Osteocyte (in vitro differentiated cells): Measurements from ENCODE around the gene IQSEC1. TPM values are rescaled to one million over a fixed set of nuclear protein-coding genes. Genes with fewer than 3 reads are reported as not detected.

ENCODE experiments used
- DNase-seq: peaks from one replicate; pipeline ENCODE4 v3.0.0; 2021; ENCODE audit warnings: mixed read lengths; ENCODE audit not compliant: unreplicated experiment; ENCODE audit errors: extremely low spot score
- H3K27ac Mint-ChIP-seq: one replicate; pipeline ENCODE4 v1.8.0; 2021; ENCODE audit warnings: mild to moderate bottlenecking, mixed read lengths; ENCODE audit not compliant: unreplicated experiment
- H3K27me3 Mint-ChIP-seq: one replicate; pipeline ENCODE4 v1.8.0; 2021; ENCODE audit warnings: mixed read lengths; ENCODE audit not compliant: unreplicated experiment
- H3K36me3 Mint-ChIP-seq: one replicate; pipeline ENCODE4 v1.8.0; 2021; ENCODE audit warnings: mixed read lengths; ENCODE audit not compliant: unreplicated experiment
- H3K4me1 Mint-ChIP-seq: one replicate; pipeline ENCODE4 v1.8.0; 2021; ENCODE audit warnings: mixed read lengths; ENCODE audit not compliant: unreplicated experiment
- H3K4me3 Mint-ChIP-seq: one replicate; pipeline ENCODE4 v1.8.0; 2021; ENCODE audit warnings: mild to moderate bottlenecking, moderate library complexity, mixed read lengths; ENCODE audit not compliant: unreplicated experiment
- H3K9me3 Mint-ChIP-seq: one replicate; pipeline ENCODE4 v1.8.0; 2021; ENCODE audit warnings: mixed read lengths; ENCODE audit not compliant: unreplicated experiment
- total RNA-seq: library from RNA; stranded (reverse); gene quantifications from 2 replicates; pipeline ENCODE4 v1.2.1, GENCODE V29; 2021
- TF ChIP-seq, protein P1 (sequence below): fragments of 200-600 bp; sonication (generic); IDR thresholded peaks from 2 replicates; pipeline ENCODE4 v1.5.0; 2021; ENCODE audit warnings: antibody characterized with exemption, mild to moderate bottlenecking, moderate library complexity

The IQSEC1 gene
- total RNA-seq, 1 donor from 2014 or later = 37.9 TPM

GRCh38 chr3:12982619-12983101 is 90.6 kb downstream of the IQSEC1 start:
- Mint-ChIP-seq H3K36me3 (peaks cover 3% of the 10 kb centered on the region), H3K4me3 (no peak overlapping the region), H3K27me3 (peaks cover under 1% of the 10 kb centered on the region), H3K27ac (no peak overlapping the region), H3K4me1 (no peaks in the 10 kb centered on the region), H3K9me3 (no peaks in the 10 kb centered on the region)
- TF ChIP-seq, protein P1, sequence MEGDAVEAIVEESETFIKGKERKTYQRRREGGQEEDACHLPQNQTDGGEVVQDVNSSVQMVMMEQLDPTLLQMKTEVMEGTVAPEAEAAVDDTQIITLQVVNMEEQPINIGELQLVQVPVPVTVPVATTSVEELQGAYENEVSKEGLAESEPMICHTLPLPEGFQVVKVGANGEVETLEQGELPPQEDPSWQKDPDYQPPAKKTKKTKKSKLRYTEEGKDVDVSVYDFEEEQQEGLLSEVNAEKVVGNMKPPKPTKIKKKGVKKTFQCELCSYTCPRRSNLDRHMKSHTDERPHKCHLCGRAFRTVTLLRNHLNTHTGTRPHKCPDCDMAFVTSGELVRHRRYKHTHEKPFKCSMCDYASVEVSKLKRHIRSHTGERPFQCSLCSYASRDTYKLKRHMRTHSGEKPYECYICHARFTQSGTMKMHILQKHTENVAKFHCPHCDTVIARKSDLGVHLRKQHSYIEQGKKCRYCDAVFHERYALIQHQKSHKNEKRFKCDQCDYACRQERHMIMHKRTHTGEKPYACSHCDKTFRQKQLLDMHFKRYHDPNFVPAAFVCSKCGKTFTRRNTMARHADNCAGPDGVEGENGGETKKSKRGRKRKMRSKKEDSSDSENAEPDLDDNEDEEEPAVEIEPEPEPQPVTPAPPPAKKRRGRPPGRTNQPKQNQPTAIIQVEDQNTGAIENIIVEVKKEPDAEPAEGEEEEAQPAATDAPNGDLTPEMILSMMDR = no peak
- no peak for DNase-seq

DNA sequence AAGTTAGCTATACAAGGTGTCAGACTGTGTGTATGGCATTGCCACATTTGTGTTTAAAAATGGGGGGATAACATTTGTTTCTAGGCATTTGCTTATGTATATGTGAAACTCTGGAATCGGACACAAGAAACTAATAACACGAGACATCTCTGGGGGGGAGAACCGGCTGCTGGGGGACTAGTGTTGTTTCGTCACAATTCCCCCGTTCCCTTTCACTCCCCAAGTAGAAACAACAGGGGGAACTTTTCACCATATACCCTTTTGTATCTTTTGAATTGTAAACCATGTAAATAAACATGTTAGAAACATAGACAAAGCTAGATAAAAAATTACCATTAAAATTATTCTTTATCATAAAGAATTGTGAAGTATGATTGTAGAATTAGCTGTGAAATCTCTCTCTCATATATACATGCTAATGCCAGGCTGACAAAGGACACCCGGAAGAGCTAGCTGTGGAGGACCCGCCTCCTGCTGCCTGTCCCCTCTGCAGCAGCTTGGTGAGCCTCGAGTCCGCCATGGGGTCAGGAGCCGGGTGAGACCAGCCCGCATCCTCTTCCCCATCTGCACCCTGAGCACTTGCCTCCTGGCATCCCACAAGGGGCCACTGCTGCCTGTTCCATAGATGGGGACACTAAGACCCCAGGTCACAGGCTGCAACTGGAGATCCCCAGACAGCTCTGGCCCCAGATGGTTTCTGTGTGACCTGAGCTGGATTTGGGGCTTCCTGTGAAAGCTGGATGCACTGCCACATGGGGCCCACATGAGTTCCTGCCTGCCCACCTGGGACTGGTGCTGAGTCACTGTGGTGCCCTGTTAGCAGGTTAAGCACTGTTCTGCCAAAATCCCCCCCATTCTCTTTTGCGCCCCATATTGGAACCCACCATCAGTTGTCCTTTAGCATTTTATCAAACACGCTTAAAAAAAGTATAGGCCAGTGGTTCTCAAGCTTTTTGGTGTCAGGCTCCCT is 91.6 kb downstream of the IQSEC1 start:
- no peak overlapping the region for H3K27ac Mint-ChIP-seq
- TF ChIP-seq, protein P1 = no peak
- DNase-seq = no peak
- H3K27me3 Mint-ChIP-seq = peaks cover 6% of the 10 kb centered on the region
- no peaks in the 10 kb centered on the region for H3K9me3 Mint-ChIP-seq
- no peaks in the 10 kb centered on the region for H3K36me3 Mint-ChIP-seq
- no peaks in the 10 kb centered on the region for H3K4me1 Mint-ChIP-seq
- H3K4me3 Mint-ChIP-seq = no peak overlapping the region

GRCh38 chr3:12980596-12981290 is 92.5 kb downstream of the IQSEC1 start:
- H3K9me3 Mint-ChIP-seq = no peaks in the 10 kb centered on the region
- H3K27me3 Mint-ChIP-seq = peaks cover 10% of the 10 kb centered on the region
- no peak for DNase-seq
- no peak overlapping the region for H3K4me3 Mint-ChIP-seq
- TF ChIP-seq, protein P1 = no peak
- H3K27ac Mint-ChIP-seq = no peak overlapping the region
- no peaks in the 10 kb centered on the region for H3K4me1 Mint-ChIP-seq
- H3K36me3 Mint-ChIP-seq = no peaks in the 10 kb centered on the region

GRCh38 chr3:12979947-12980487 is 93.2 kb downstream of the IQSEC1 start:
- no peak overlapping the region for H3K27ac Mint-ChIP-seq
- TF ChIP-seq, protein P1 = no peak
- DNase-seq = no peak
- no peaks in the 10 kb centered on the region for H3K9me3 Mint-ChIP-seq
- no peaks in the 10 kb centered on the region for H3K36me3 Mint-ChIP-seq
- no peak overlapping the region for H3K4me3 Mint-ChIP-seq
- no peaks in the 10 kb centered on the region for H3K4me1 Mint-ChIP-seq
- peaks cover 12% of the 10 kb centered on the region for H3K27me3 Mint-ChIP-seq
